Adrenal gland (tissue), 12 donors: ENCODE results near the gene ERC2. TPM values are rescaled to one million over a fixed set of nuclear protein-coding genes. Genes with fewer than 3 reads are reported as not detected.
A peak's percentile ranks its signal among the peaks of the same experiment; 100 is the strongest.

Experiments used
- DNase-seq, 7 donors: peaks; one replicate each; pipeline ENCODE4 v3.0.0-alpha.2; 2019 to 2020
- H3K27ac ChIP-seq, 5 donors: fragments of 200-600 bp; sonication (generic) in 4 of 5; 1 replicate in 3 of 5; 2 replicates in 2 of 5; pipeline versions ENCODE4 v1.5.1 to v1.8.0; 2016 to 2020; ENCODE audit warnings: mild to moderate bottlenecking in 1 of 5
- H3K27me3 ChIP-seq: fragments of 200-600 bp; 2 replicates; pipeline ENCODE4 v1.8.0; 2021
- H3K36me3 ChIP-seq, 2 donors: fragments of 200-600 bp; replicated peaks in 1 of 2; 1 replicate in 1 of 2; 2 replicates in 1 of 2; pipeline versions ENCODE4 v1.5.1 to v1.8.0; 2018 to 2022
- H3K4me1 ChIP-seq, 2 donors: fragments of 200-600 bp; replicated peaks in 1 of 2; 1 replicate in 1 of 2; 2 replicates in 1 of 2; pipeline versions ENCODE4 v1.5.1 to v1.8.0; 2018 to 2021
- H3K4me3 ChIP-seq, 4 donors: fragments of 200-600 bp; sonication (generic) in 3 of 4; one replicate each; pipeline ENCODE4 v1.5.1; 2016 to 2018
- H3K9me3 ChIP-seq, 3 donors: fragments of 200-600 bp; sonication (generic) in 1 of 3; replicated peaks in 1 of 3; 1 replicate in 2 of 3; 2 replicates in 1 of 3; pipeline versions ENCODE4 v1.5.1 to v1.8.0; 2016 to 2021
- POLR2A ChIP-seq, 2 donors: fragments of 450-650 bp; IDR thresholded peaks; one replicate each; pipeline ENCODE4 v1.6.1; 2017; ENCODE audit warnings: antibody characterized with exemption in 2 of 2, mild to moderate bottlenecking in 2 of 2, moderate library complexity in 1 of 2
- WGBS, 4 donors: extraction: QIAGEN DNeasy Blood & Tissue Kit in 2 of 4; methylation state at CpG; one replicate each; pipeline versions ENCODE4 v1.1.5 to v1.1.7; 2013 to 2017; 5-methylcytosine and 5-hydroxymethylcytosine counted together
- intact Hi-C, 2 donors: fragments of 100-400 bp; cut with DNase I; formaldehyde crosslinking; loops; one replicate each; pipeline versions ENCODE4 v1.14.1 to v1.15.0; 2022 to 2023
- polyA plus RNA-seq, 3 donors: library from polyadenylated mRNA; stranded (reverse); fragments of 200-250 nt in 2 of 3; fragments of 350-450 nt in 1 of 3; fragmentation: Illumina TruSeq in 1 of 3; extraction: RNeasy Lipid Tissue Mini Kit (QIAGEN cat#74804) in 1 of 3; gene quantifications; one replicate each; pipeline ENCODE4 v1.2.3, GENCODE V29; 2013 to 2014
- total RNA-seq, 9 donors: library from RNA; depleted of rRNA in 4 of 9; stranded (reverse); fragments of >200 nt in 4 of 9; fragments of 120-200 nt in 1 of 9; fragmentation: NEBNext Ultra II Directional in 1 of 9; extraction: Animal tissue kit (Norgen Biotek cat#: 25700) in 1 of 9; gene quantifications; one replicate each; pipeline versions ENCODE4 v1.1.0 to v1.2.4, GENCODE V29; 2013 to 2023
- TF ChIP-seq, protein P1 (sequence below), 6 experiments: fragments of 450-650 bp in 4 of 6; fragments of 200-600 bp in 2 of 6; sonication (generic) in 1 of 6; IDR thresholded peaks; 1 replicate in 5 of 6; 2 replicates in 1 of 6; pipeline versions ENCODE4 v1.5.1 to v1.8.0; 2016 to 2021; ENCODE audit warnings: antibody characterized with exemption in 6 of 6, mild to moderate bottlenecking in 2 of 6, moderate library complexity in 1 of 6
- donor health status: healthy with polysubstance abuse.
- donor health status: Bipolar disorder and iron deficiency.
- donor health status: DM: yes; HTN: yes; CAD: no.
- donor health status: DM: no; HTN: no; CAD: no.
- donor health status: DM: no; HTN: no; CAD: no.
- donor health status: DM: yes; HTN: yes; CAD: no.

ERC2 gene
- total and polyA plus RNA-seq, 12 donors, result 0.47 to 5.8 (median 1.5) TPM

DNA sequence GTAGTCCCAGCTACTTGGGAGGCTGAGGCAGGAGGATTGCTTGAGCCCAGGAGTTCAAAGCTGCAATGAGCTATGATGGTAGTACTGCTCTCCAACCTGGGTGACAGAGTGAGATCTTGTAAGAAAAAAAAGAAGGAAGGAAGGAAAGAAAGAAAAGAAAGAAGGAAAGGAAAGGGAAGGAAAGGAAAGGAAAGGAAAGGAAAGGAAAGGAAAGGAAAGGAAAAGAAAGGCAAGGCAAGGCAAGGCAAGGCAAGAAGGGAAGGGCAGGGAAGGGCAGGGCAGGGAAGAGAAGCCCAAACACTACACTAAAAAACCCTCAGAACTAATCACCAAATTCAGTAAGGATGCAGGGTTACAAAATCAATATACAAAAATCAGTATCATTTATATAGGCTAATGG lies 341.6 kb downstream of the ERC2 start:
- H3K36me3 ChIP-seq, result no peaks in the 10 kb centered on the region
- no peaks in the 10 kb centered on the region for H3K27me3 ChIP-seq
- no peak for DNase-seq
- peaks cover 0 to 10% of the 10 kb centered on the region in 2 donors for H3K4me1 ChIP-seq
- H3K27ac ChIP-seq, result no peak overlapping the region
- H3K9me3 ChIP-seq, result no peaks in the 10 kb centered on the region
- H3K4me3 ChIP-seq, result no peak overlapping the region
- intact Hi-C loops, result no loop called here
- no peak for TF ChIP-seq POLR2A (IDR thresholded peaks at IDR 0.05)
- TF ChIP-seq, protein P1, sequence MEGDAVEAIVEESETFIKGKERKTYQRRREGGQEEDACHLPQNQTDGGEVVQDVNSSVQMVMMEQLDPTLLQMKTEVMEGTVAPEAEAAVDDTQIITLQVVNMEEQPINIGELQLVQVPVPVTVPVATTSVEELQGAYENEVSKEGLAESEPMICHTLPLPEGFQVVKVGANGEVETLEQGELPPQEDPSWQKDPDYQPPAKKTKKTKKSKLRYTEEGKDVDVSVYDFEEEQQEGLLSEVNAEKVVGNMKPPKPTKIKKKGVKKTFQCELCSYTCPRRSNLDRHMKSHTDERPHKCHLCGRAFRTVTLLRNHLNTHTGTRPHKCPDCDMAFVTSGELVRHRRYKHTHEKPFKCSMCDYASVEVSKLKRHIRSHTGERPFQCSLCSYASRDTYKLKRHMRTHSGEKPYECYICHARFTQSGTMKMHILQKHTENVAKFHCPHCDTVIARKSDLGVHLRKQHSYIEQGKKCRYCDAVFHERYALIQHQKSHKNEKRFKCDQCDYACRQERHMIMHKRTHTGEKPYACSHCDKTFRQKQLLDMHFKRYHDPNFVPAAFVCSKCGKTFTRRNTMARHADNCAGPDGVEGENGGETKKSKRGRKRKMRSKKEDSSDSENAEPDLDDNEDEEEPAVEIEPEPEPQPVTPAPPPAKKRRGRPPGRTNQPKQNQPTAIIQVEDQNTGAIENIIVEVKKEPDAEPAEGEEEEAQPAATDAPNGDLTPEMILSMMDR (IDR thresholded peaks at IDR 0.05), result no peak

DNA sequence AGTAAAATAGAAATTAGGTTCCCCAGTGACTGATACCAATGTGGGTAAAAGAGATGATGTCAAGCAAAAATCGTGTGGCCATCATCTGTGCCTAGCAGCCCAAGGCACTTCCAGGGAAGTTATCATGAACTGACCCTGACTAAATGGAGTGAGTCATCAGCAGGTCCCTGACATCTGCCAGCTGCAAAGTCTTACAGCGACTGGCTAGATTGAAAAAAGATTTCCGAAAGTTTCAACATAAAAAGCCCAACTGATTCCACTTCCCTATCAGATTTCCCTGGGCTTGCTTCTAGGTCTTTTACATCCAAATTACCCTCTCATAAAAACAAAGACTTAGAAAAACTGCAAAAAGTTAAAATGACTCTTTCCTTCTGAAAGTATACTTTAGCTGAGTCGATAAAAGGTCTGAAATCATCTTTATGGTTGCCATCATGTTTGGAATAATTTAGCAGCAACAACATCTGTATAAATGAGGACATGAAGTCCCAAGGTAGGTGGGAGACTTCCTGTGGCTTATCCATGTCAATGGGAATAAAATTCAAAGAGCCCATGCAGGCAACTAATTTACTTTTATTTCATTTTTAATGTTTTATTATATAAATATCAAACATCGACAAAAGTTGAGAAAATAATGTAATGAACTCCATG lies 342.8 kb downstream of the ERC2 start:
- H3K4me3 ChIP-seq, result no peak overlapping the region
- peak; percentile 55 to 86 (median 78) for DNase-seq
- no peak for TF ChIP-seq POLR2A (IDR thresholded peaks at IDR 0.05)
- TF ChIP-seq, protein P1 (IDR thresholded peaks at IDR 0.05), result no peak
- H3K36me3 ChIP-seq, result no peaks in the 10 kb centered on the region
- intact Hi-C loops, result no loop called here
- H3K27ac ChIP-seq, result peak overlapping the region in 1 of 5 donors; percentile 19
- no peaks in the 10 kb centered on the region for H3K27me3 ChIP-seq
- H3K4me1 ChIP-seq, result peaks cover 0 to 5% of the 10 kb centered on the region in 2 donors
- no peaks in the 10 kb centered on the region for H3K9me3 ChIP-seq
- WGBS, 4 donors, result 31 to 37% (median 33%) methylated on average over 5 of the region's 5 CpGs

DNA sequence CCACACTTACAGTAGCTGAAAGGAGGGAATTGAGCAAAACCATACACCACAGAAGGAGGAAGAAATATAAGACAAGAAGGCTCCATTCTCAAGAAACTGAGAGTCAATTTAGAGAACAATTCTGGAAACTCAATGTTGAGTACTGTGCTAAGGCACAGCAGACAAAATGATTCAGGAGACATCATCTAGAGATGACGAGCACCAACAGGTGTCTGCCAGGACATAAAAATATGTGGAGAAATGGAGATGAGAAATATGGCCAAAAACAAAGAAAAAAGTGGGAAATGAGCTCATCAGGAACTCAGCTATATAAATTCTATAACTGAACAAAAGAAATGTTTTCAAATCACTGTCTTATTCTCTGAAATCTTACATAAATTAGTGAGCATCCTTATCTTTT lies 343.7 kb downstream of the ERC2 start:
- TF ChIP-seq, protein P1 (IDR thresholded peaks at IDR 0.05), result no peak
- no peak for TF ChIP-seq POLR2A (IDR thresholded peaks at IDR 0.05)
- H3K27ac ChIP-seq, result no peak overlapping the region
- 61 to 81% (median 78%) methylated on average over 1 of the region's 1 CpG for WGBS, 4 donors
- H3K36me3 ChIP-seq, result no peaks in the 10 kb centered on the region
- intact Hi-C loops, result no loop called here
- H3K4me3 ChIP-seq, result no peak overlapping the region
- H3K4me1 ChIP-seq, result peaks cover 0 to 5% of the 10 kb centered on the region in 2 donors
- H3K9me3 ChIP-seq, result no peaks in the 10 kb centered on the region
- no peaks in the 10 kb centered on the region for H3K27me3 ChIP-seq
- DNase-seq, result no peak

DNA sequence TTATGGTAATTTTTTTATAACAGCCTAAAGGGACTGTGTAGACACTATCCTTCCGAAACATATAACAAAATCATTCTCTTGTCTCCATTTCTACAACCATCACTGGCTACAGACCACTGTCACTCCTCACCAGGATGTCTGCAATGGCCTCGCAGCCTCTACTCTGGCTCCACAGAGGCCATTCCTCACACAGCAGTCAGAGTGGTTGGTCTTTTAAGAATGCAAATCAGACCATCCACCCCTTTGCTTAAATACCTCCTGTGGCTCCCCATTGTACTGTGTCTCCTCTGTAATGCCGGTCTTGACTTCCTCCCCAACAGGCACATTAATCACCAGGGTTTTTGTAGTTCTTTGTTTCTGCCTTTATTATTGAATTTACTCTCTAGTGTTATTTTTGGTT lies 344.8 kb downstream of the ERC2 start:
- TF ChIP-seq, protein P1 (IDR thresholded peaks at IDR 0.05), result no peak
- TF ChIP-seq POLR2A (IDR thresholded peaks at IDR 0.05), result no peak
- intact Hi-C loops, result no loop called here
- H3K9me3 ChIP-seq, result no peaks in the 10 kb centered on the region
- DNase-seq, result no peak
- peaks cover 0 to 5% of the 10 kb centered on the region in 2 donors for H3K4me1 ChIP-seq
- H3K27me3 ChIP-seq, result no peaks in the 10 kb centered on the region
- no peak overlapping the region for H3K4me3 ChIP-seq
- H3K36me3 ChIP-seq, result no peaks in the 10 kb centered on the region
- H3K27ac ChIP-seq, result no peak overlapping the region
- WGBS, 4 donors, result 85 to 91% (median 88%) methylated on average over 3 of the region's 3 CpGs
